SKM-1 treated with dmso at 0.1 percent for 144 hours (cell line): ENCODE data around the gene ENO1.
"Not testable (repeated sequence)": the region's sequence is repeated elsewhere in the genome, so short reads cannot be mapped to it uniquely, and the experiment has no call there.

Experiments
- DNase-seq: peaks from one replicate; lab custom pipeline; 2025; ENCODE audit not compliant: unreplicated experiment; lab: John Stamatoyannopoulos, UW

The ENO1 gene

DNA sequence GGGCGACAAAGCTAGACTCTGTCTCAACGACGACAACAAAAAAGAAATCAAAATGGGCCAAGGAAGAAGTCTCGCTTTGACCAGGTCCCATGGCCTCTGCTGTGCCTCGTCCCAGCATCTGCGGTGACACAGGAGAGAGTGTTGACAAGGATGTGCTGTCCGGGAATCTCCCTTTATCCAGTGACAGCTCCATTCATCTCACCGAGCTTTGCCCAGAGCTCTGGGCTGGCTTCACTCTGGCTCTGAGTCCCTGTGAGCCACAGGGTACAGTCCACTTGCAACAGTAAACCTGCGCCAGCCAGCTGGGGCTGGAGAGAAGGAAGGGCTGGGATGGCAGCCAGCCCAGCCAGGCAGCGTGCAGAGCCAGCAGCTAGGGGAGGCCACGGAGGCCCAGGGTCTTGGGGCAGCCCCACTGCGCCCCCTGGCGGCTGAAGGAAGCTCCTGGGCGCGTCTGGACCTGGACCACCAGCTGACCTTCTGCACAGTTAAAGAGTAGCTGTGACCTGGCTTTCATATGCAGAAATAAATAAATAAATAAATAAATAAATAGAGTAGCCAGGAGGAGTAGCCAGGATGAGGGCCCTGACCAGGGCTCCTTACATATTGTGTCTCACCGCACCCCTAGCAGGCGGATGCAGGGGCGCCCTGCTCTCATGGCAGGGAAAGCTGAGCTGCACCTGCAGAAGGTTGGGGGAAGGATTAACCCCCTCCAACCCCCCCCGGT, 29.7 kb downstream of the ENO1 start:
- DNase-seq, result peak; percentile 71

DNA sequence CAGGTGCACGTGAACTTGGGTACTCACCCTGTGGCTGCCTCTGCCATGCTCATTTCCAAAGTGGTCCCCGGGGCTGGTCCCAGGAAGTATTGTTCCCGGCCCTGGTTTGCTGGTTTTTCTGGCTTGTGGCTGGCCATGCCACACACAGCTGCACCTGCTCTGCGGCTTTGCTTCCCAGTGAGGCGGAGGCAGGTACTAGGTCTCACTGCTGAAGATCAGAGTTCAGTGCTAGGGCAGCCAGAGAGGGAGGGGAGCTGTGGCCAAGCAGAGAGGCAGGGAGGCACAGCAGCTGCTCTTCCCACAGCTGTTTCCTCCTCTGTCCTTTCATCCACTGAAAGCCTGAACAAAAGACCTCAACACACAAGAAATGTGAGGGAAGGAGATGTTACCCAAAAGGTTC, 30.5 kb downstream of the ENO1 start:
- no peak for DNase-seq

DNA sequence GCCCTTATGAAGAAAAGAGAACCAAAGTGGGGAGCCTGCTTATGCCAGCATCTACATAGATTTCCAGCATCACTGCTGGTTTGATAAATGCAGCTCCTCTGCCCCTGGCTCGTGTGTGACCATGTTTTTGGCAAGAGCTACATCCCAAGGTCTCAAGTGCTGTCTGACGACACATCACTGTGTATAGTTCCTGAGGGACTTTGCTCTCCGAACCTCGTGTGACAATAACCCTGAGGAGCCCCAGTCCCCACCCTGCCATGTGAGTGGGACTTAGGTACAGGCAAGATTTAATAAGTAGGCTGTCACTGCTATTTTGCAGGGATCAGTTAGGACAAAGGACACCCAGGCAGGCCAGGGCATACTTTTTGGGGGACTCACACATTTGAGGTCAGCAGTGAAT, 32.2 kb downstream of the ENO1 start:
- no peak for DNase-seq

DNA sequence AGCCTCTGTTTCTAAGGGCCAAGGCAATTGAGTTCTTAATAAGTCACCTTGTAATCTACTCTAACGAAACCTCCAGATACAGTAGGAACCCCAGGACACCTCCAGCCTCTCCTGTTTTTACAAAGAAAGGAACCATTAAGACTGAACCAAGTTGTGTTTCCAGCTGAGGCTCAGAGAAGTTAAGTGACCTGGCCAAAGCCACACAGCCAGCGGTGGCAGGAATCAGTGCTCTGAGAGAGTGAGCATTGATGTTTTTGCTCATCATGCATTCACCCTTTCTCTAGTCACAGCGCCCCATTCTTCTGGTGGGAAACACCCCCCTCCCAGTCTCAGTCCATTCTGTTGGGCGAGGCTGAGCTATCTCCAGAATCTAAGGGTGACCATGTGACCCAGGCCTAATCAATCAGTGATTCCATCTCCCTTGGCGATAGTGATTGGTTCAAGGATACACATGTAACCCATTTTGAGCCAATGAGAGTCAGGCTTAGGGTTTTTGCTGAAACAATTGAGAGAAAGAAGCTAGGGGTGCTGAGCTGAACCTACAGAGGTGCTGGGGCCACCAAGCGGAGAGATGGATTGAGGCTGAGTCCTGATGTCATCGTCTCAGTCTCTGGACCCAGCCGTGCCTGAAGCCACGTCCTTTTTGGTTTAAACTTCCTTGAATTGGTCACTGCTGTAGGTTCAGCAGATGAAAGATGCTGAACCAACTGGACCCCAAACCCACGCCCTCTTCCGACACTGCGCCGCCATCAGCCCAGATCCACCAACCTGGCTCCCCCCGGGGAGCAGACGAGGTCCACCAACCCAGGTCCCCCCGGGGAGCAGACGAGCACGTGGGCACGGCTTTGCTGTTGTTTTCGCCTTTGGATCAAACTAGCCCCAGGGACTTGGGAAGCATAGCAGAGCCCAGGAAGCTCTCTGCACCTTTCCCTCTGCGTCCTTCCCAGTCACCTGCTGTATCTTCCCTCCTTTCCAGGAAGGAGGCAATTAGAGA, 33.1 kb downstream of the ENO1 start:
- DNase-seq, result no peak

DNA sequence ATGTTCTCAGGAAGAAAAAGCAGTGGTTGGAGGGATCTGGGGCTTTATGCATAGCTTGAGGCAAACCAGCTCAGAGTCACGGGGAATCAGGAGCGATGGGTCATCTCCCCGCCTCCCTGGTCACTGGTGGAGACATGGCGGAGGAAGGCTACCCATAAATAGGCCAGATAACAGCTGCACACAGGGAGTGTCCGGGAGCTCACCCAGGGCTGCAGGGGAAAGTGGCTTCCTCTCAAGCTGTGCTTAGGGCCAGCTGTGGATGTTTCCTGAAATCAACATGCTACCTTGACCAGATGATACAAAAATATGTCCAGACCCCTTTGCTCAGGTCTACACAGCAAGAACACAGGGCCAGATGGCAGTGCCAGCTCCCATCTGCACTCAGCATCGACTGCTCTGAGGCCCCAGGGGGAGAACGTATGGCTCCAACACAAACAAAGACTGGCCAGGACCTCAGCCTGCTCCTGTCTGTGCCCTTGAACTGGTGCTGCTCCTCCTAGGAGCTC, 33.9 kb downstream of the ENO1 start:
- DNase-seq, result no peak

DNA sequence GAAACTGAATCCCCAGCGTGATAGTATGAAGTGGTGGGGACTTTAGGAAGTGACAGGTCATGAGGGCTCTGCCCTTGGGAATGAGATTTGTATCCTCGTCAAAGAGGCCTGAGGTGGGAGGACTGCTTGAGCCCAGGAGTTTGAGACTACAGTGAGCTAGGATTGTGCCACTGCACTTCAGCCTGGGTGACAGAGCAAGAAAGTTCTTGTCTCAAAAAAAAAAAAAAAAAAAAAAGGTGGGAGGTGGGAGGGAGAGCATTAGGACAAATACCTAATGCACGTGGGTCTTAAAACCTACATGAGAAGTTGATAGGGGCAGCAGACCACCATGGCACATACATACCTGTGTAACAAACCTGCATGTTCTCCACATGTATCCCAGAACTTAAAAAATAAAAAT, 37.1 kb downstream of the ENO1 start:
- no peak for DNase-seq

DNA sequence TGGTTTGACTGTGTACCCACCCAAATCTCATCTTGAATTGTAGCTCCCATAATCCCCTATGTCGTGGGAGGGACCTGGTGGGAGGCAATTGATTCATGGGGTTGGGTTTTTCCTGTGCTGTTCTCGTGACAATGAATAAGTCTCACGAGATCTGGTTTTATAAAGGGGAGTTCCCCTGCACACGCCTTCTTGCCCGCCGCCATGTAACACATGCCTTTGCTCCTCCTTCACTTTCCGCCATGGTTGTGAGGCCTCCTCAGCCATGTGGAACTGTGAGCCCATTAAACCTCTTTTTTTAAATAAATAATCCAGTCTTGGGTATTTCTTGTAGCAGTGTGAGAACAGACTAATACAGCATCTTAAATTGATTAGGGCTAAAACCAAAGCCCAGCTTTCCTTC, 38.5 kb downstream of the ENO1 start:
- DNase-seq, result no peak

DNA sequence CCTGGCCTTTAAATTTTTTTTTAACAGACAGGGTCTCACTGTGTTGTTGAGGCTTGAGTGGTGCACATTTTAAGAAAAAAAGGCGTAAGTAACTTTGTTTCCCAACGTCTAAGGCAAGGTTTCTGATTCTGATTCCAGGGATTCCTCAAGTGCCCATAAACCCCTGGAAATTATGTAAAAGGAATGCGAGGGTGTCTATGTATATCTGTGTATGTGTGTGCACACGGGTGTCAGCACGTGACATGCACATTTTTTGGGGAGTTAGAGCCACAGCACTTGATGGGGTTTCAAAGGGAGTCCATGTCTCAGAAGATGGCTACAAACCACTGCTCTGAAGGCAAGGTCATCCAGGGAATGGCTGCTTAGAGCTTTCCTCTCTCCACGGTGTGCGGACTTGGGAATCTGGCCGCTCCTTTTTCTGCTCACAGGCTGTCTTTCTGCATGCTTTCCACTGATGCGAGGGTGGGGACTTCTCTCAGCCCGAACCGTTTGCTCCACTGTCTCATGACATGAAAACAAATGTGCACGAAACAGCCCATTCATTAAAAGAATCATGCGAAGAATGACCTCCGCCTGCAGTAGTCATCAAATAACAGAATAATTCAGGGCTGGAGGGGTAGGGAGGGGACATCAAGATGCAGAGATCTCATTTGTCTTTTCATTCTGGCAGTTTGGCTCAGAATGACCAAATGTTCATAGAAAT, 42.4 kb downstream of the ENO1 start:
- no peak for DNase-seq

DNA sequence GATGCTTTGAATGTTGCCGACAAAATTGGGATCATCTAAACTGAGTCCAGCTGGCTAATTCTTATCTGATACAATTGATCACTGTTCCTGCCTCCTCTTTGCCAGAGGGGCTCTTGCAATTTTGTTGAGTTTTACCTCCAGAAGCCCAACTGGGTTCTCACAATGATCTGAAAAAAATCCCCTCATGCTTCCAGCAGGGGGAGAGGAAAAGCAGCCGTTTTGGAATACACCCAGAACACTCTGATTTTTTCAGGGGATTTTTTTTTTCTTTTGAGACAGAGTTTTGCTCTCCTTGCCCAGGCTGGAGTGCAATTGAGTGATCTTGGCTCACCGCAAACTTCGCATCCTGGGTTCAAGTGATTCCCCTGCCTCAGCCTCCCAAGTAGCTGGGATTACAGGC, 47.1 kb downstream of the ENO1 start:
- no peak for DNase-seq

DNA sequence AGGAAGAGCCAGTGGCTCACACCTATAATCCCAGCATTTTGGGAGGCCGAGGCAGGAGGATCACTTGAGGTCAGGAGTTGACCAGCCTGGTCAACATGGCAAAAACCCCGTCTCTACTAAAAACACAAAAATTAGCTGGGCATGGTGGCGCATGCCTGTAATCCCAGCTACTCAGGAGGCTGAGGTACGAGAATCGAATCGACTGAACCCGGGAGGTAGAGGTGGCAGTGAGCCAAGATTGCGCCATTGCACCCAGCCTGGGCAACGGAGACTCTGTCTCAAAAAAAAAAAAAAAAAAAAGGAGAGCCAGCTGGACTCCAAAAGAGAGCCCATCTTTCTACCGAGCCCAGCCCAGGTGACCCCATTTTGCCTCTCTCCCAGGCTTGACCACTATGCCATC, 47.8 kb downstream of the ENO1 start:
- DNase-seq, result not testable (repeated sequence)

DNA sequence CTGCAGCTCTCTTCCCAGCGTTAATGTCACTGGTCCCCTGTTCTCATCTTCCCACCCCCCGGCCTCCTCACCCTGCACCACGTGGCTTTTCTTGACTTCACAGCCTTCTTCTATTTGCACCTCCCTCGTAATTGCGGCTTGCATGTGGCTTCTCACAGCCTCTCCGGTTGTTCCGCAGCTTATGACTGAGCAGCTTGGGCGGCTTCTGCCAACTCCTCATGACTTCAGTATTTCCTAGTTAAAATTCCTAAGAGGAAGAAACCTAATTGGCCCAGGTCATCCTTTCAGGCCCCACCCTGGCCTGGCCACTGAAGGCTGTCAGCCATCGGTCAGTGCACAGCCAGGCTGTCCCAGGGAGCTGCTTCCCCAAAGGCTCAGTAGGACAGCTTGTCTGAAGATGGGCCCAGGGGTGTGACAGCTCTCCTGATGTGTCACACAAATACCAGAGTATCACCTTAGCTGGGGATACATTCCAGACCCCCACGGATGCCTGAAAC, 52.5 kb downstream of the ENO1 start:
- DNase-seq, result no peak

DNA sequence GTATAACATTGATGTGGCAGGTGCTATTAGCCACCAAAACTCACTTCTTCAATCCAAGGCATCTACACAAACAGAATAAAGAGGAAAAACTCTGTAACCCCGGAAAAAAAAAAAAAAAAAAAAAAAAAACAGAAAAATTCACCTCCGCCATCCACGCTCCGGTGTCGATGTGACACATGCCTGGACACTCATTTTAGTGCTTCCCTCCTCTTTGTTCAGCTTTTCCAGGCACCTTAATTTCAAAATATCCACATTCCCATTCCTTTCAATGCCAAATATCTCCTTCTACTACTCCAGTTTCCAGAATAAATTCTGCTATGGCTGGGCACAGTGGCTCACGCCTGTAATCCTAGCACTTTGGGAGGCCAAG, 55.2 kb downstream of the ENO1 start:
- DNase-seq, result no peak

DNA sequence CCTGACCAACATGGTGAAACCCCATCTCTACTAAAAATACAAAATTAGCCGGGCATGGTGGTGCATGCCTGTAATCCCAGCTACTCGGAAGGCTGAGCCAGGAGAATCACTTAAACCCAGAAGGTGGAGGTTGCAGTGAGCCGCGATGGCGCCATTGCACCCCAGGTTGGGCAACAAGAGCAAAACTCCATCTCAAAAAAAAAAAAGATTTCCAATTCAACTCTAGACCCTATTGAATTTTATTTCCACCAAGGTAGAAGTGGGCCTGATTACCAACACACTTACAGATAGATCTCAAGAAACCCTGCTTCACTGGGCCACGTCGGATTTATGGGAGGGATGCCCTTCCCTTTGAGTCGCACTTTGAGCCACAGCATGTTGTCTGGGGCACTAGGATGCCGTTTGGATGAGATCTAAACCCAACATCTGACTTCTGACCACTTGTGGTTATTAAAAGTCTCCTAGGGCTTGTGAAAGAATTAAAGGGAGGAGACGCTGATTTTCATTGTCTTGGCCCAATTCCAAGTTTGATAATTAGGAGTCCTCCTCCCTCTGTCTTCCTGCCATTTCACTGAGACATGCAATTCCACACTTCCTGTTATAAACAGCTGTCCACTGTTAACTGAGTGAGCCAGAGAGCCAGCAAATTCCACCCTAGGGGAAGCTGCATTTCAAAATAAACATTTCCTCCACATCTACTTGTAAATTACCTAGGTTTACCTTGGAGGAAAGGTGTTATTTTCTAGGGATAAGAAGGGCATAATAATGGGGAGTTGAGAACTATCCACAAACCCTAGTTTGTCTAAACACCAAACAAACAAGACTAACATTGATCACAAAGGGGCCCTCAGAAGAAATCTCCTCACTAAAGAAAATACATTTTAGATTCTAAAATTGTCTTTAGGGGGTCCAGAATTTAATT, 55.9 kb downstream of the ENO1 start:
- DNase-seq, result no peak

DNA sequence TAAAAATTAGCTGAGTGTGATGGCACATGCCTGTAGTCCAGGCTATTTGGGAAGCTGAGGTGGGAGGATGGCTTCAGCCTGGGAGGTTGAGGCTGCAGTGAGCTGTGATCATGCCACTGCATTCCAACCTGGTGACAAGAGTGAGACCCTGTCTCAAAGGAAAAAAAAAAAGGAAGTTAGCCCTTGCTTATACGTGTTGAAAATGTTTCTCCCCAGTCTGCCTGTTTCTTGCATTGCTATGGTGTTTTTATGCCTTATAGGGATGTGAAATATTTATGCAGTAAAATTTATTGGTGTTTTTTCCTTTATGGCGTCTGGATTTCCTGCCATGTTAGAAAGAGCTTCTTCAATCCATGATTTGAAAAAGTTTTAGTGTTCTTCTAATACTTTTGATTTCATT, 57.4 kb downstream of the ENO1 start:
- peak; percentile 54 for DNase-seq

DNA sequence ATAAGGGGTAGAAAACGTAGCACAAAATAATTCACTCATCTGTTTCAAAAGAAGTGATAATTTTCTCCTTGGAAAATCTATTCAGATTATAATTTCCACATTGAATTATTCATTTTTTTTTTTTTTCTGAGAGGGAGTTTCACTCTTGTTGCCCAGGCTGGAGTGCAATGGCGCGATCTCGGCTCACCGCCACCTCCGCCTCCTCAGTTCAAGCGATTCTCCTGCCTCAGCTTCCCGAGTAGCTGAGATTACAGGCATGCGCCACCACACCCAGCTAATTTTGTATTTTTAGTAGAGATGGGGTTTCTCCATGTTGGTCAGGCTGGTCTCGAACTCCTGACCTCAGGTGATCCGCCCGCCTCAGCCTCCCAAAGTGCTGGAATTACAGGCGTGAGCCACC, 59.7 kb downstream of the ENO1 start:
- DNase-seq, result not testable (repeated sequence)

DNA sequence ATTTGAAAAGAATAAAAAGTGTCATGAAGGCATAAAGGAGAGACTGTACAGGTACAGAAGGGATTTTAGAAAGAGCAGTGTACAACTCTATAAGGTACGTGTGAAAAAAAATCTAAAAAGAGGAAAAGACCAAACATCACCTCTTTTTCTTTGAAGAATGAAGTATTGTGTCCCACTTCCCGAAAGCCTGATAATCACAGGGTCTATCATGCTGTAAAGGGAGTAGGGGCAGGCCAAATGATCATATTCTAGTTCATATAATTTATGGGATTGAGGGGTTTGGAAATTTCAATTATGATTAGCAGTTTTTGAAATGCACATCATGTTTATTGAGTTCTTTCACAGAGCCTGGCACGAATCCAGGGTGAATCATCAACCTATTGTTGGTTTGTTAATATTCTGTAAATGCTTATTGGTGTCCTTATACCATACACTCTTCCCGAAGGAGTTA, 60.1 kb downstream of the ENO1 start:
- no peak for DNase-seq

DNA sequence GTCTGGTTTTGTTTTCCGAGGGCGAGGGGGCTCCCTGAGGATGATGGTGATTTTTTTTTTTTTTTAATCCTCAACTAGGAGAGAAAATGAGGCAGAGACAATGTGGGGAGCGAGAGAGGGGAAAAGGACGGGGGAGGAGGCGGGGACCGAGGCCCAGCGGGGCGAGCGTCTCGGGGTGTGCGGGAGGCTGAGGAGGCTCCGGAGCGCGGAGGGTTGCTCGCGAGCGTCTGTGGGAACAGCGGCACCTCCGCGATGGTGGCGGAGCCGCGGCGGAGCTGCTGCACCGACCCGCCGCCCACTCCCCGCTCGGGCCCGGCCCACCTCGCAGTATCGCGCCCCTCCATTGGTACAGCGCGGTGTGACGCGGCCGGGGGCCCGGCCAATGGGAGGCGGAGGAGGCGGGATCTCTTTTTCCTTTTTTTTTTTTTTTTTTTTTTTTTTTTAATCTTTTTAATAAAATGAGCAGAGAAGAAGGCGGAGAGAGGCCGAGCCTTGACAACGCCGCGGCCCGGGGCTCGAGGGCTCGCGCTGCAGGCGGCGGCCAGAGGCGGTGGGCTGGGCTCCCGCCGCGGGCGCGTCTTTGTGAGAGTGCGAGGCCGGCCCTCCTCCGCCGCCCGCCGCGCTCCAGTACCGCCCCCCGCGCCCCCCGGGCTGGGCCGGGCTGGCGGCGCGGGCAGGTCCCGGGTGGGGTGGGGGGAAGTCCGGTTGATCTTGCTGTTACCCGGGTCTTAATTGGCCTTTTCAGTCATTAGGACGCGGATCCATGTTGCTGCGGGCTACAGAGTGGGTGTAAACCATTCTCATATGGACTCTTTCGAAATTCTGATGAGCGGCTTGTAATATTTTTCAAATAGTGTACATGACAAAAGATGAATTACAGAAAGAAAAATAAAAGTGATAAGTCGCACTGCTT, 60.8 kb downstream of the ENO1 start, which contains the start of gene RERE:
Gene RERE (minus strand): TSS at position 229 of the 913 bp plus-strand sequence.
- peak; percentile 85 for DNase-seq

DNA sequence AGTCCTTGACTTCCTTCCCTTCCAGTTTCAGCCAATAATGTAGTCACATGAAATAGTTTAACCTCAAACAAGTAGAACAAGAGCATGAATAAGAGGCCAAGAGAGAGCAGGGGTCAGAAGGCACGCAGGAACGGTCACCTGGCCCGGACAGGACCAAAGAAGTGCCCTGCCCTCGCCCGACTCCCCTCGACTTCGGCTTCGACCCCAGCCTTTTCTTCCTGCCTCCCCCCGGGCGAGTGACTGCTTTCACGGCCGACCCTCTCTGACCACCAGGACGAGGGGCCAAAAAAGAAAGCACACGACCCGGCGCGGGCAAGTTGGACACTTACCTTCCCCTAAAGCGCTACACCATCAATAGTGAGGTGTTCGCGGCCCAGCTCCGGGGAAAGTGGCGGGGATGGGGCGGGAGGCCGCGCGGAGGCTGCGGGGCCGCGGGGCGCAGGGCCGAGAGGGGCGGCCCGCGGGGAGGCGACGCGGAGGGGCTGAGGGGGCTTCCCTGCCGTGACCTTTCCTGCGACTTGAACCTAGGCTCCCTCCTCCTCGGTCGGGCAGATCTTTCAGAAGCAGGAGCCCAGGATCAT, 61.6 kb downstream of the ENO1 start:
- peak; percentile 10 for DNase-seq

DNA sequence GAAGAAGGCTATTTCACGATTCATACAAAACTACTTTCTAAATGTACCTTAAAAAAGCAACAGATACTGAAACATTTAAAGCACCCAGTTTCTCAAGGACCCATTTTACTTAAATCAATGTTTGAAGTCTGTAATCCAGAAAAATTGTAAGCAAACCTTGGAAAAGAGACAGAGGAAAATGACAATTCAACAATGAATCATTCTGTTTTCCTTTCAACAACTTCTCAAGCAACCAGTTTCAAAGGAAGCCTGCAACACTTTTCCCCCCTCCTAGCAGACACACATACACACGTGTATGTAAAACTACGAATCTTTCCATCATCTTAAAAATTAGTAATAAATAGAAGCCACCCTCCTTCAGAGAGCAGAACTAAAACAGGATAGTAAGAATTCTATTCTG, 62.2 kb downstream of the ENO1 start:
- DNase-seq, result no peak
